ENCODE data around the gene BSX.

GRCh38 chr11:123000721-123001120 is 19.1 kb upstream of the BSX start:
- TF ChIP-seq POLR2A (IDR thresholded peaks at IDR 0.05; ENCODE audit: low read depth) (no peak), POLR2AphosphoS5 (IDR thresholded peaks at IDR 0.05) (no peak), CTCF (IDR thresholded peaks at IDR 0.05) (no peak)

Measured in esophagus muscularis mucosa (tissue), 3 donors.